ENCODE results near the gene ATP10A.
"Not testable (repeated sequence)": the region's sequence is repeated elsewhere in the genome, so short reads cannot be mapped to it uniquely, and the experiment has no call there.

The ATP10A gene

GRCh38 chr15:25883463-25884259, 20.5 kb upstream of the ATP10A start:
- no peak for DNase-seq

GRCh38 chr15:25882466-25882865, 19.3 kb upstream of the ATP10A start:
- DNase-seq = no peak

GRCh38 chr15:25880877-25881276, 17.8 kb upstream of the ATP10A start:
- not testable (repeated sequence) for DNase-seq

- DNase-seq = no peak
Measured at GRCh38 chr15:25880411-25880810, 17.3 kb upstream of the ATP10A start.

GRCh38 chr15:25879438-25879837, 16.3 kb upstream of the ATP10A start:
- DNase-seq = no peak

- DNase-seq = no peak
Measured at GRCh38 chr15:25877681-25878080, 14.6 kb upstream of the ATP10A start.

GRCh38 chr15:25876231-25877140, 13.4 kb upstream of the ATP10A start:
- no peak for DNase-seq

GRCh38 chr15:25875566-25875965, 12.4 kb upstream of the ATP10A start:
- no peak for DNase-seq

- no peak for DNase-seq
Measured at GRCh38 chr15:25874379-25874778, 11.3 kb upstream of the ATP10A start.

- DNase-seq = no peak
Measured at GRCh38 chr15:25871403-25871802, 8.3 kb upstream of the ATP10A start.

- no peak for DNase-seq
Measured at GRCh38 chr15:25870938-25871337, 7.8 kb upstream of the ATP10A start.

- peak in 1 of 2 donors; percentile 67 for DNase-seq
Measured at GRCh38 chr15:25869701-25870100, 6.6 kb upstream of the ATP10A start.

GRCh38 chr15:25866874-25867273, 3.7 kb upstream of the ATP10A start:
- no peak for DNase-seq

GRCh38 chr15:25866251-25866650, 3.1 kb upstream of the ATP10A start:
- DNase-seq = no peak

- no peak for DNase-seq
Measured at GRCh38 chr15:25864966-25865365, 1.8 kb upstream of the ATP10A start.

GRCh38 chr15:25863968-25864580, 947 bp upstream of the ATP10A start:
- no peak for DNase-seq

- DNase-seq = no peak
Measured at GRCh38 chr15:25862472-25863110, 536 bp downstream of the ATP10A start.

- DNase-seq = no peak
Measured at GRCh38 chr15:25862071-25862471, 1.1 kb downstream of the ATP10A start.

GRCh38 chr15:25860885-25861866, 2.0 kb downstream of the ATP10A start:
- DNase-seq = peak in 1 of 2 donors; percentile 62

- DNase-seq = no peak
Measured at GRCh38 chr15:25859838-25860645, 3.1 kb downstream of the ATP10A start.

Measured in bone marrow (tissue), 2 donors.